WTC11 (cell line): ENCODE data around the gene KRTAP11-1.

Experiments
- CREM ChIP-seq: sonication (generic); formaldehyde crosslinking; IDR thresholded peaks from 2 replicates; pipeline ENCODE4 v1.8.1; 2022; ENCODE audit warnings: mild to moderate bottlenecking, missing genetic modification reagents, moderate library complexity
- CTCF ChIP-seq: fragments of 200-600 bp; IDR thresholded peaks from 2 replicates; pipeline ENCODE4 v1.8.0; 2022; ENCODE audit warnings: antibody characterized with exemption
- ELF4 ChIP-seq: sonication (generic); formaldehyde crosslinking; IDR thresholded peaks from 2 replicates; pipeline ENCODE4 v1.8.1; 2022; ENCODE audit warnings: low read depth, mild to moderate bottlenecking, moderate library complexity, missing genetic modification reagents
- IRF2 ChIP-seq: sonication (generic); formaldehyde crosslinking; IDR thresholded peaks from 2 replicates; pipeline ENCODE4 v1.8.0; 2022; ENCODE audit warnings: low read depth, missing genetic modification reagents, borderline replicate concordance
- JUN ChIP-seq: sonication (generic); formaldehyde crosslinking; IDR thresholded peaks from 2 replicates; pipeline ENCODE4 v1.8.0; 2023; ENCODE audit warnings: mild to moderate bottlenecking, missing genetic modification reagents
- TEAD4 ChIP-seq: sonication (generic); formaldehyde crosslinking; IDR thresholded peaks from 2 replicates; pipeline ENCODE4 v1.8.0; 2022; ENCODE audit warnings: mild to moderate bottlenecking, missing genetic modification reagents
- USF2 ChIP-seq: sonication (generic); formaldehyde crosslinking; IDR thresholded peaks from 2 replicates; pipeline ENCODE4 v1.8.1; 2023; ENCODE audit warnings: mild to moderate bottlenecking, missing genetic modification reagents, moderate library complexity
- ZNF317 ChIP-seq: sonication (generic); formaldehyde crosslinking; IDR thresholded peaks from 2 replicates; pipeline ENCODE4 v1.8.1; 2023; ENCODE audit warnings: low read depth, mild to moderate bottlenecking, moderate library complexity, missing genetic modification reagents, borderline replicate concordance
- TF ChIP-seq, protein P1 (sequence below): sonication (generic); formaldehyde crosslinking; IDR thresholded peaks from 2 replicates; pipeline ENCODE4 v1.8.0; 2023; ENCODE audit warnings: missing genetic modification reagents, mild to moderate bottlenecking, borderline replicate concordance

- no peak for TF ChIP-seq CTCF
- no peak for TF ChIP-seq JUN (CRISPR knock-in tag)
- TF ChIP-seq CREM: no peak
- no peak for TF ChIP-seq ZNF317 (CRISPR knock-in tag)
- no peak for TF ChIP-seq TEAD4 (CRISPR knock-in tag)
- TF ChIP-seq ELF4 (CRISPR knock-in tag): no peak
- TF ChIP-seq, protein P1, sequence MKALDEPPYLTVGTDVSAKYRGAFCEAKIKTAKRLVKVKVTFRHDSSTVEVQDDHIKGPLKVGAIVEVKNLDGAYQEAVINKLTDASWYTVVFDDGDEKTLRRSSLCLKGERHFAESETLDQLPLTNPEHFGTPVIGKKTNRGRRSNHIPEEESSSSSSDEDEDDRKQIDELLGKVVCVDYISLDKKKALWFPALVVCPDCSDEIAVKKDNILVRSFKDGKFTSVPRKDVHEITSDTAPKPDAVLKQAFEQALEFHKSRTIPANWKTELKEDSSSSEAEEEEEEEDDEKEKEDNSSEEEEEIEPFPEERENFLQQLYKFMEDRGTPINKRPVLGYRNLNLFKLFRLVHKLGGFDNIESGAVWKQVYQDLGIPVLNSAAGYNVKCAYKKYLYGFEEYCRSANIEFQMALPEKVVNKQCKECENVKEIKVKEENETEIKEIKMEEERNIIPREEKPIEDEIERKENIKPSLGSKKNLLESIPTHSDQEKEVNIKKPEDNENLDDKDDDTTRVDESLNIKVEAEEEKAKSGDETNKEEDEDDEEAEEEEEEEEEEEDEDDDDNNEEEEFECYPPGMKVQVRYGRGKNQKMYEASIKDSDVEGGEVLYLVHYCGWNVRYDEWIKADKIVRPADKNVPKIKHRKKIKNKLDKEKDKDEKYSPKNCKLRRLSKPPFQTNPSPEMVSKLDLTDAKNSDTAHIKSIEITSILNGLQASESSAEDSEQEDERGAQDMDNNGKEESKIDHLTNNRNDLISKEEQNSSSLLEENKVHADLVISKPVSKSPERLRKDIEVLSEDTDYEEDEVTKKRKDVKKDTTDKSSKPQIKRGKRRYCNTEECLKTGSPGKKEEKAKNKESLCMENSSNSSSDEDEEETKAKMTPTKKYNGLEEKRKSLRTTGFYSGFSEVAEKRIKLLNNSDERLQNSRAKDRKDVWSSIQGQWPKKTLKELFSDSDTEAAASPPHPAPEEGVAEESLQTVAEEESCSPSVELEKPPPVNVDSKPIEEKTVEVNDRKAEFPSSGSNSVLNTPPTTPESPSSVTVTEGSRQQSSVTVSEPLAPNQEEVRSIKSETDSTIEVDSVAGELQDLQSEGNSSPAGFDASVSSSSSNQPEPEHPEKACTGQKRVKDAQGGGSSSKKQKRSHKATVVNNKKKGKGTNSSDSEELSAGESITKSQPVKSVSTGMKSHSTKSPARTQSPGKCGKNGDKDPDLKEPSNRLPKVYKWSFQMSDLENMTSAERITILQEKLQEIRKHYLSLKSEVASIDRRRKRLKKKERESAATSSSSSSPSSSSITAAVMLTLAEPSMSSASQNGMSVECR: no peak
- TF ChIP-seq IRF2 (CRISPR knock-in tag): no peak
- no peak for TF ChIP-seq USF2 (CRISPR knock-in tag)
Observed at GRCh38 chr21:30924146-30924700, 42.8 kb upstream of the KRTAP11-1 start.
